Measurements from ENCODE around the gene FBXO27. TPM values are rescaled to one million over a fixed set of nuclear protein-coding genes. Genes with fewer than 3 reads are reported as not detected.

Gene FBXO27
- total RNA-seq, 1 donor from 2014 or later: 144 TPM

DNA sequence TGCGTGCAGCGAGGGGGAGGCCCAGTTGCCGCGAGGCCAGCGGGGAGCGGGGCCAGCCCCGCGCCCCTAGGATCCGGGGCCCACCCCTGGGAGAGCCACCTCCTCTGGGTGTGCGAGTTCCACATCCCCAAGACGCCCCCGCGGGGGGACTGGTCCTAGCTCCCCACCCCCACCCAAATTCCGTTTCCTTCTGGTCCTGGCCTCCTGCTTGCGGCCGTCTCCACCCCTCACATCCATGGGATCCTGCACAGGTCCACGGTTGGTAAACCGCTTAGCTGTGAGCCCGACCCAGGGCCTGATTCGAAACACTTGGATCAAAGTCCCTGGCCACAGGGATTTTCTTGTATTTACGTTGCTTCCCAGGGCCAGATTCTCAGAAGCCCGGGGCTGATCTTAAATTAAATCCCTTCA lies 56.5 kb downstream of the FBXO27 start:
- Histone ChIP-seq H3K4me3 (peak overlapping the region; percentile 75 to 88), H3K36me3 (no peaks in the 10 kb centered on the region), H3K27ac (peak overlapping the region; percentile 91 to 94), H3K27me3 (no peaks in the 10 kb centered on the region), H3K9me3 (no peaks in the 10 kb centered on the region), H3K4me1 (peaks cover 0 to 11% of the 10 kb centered on the region in 2 donors)
- TF ChIP-seq, protein P1, sequence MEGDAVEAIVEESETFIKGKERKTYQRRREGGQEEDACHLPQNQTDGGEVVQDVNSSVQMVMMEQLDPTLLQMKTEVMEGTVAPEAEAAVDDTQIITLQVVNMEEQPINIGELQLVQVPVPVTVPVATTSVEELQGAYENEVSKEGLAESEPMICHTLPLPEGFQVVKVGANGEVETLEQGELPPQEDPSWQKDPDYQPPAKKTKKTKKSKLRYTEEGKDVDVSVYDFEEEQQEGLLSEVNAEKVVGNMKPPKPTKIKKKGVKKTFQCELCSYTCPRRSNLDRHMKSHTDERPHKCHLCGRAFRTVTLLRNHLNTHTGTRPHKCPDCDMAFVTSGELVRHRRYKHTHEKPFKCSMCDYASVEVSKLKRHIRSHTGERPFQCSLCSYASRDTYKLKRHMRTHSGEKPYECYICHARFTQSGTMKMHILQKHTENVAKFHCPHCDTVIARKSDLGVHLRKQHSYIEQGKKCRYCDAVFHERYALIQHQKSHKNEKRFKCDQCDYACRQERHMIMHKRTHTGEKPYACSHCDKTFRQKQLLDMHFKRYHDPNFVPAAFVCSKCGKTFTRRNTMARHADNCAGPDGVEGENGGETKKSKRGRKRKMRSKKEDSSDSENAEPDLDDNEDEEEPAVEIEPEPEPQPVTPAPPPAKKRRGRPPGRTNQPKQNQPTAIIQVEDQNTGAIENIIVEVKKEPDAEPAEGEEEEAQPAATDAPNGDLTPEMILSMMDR (IDR thresholded peaks at IDR 0.05): no peak
- intact Hi-C loops (cut with DNase I): loop anchor here (2.0 to 5.0 kb wide), 3 partner anchors 45 to 366 kb away; partner anchors contain the start of genes MRPS12, SAMD4B and SARS2
- no peak for DNase-seq (ENCODE audit: low spot score in 2 of 2)

DNA sequence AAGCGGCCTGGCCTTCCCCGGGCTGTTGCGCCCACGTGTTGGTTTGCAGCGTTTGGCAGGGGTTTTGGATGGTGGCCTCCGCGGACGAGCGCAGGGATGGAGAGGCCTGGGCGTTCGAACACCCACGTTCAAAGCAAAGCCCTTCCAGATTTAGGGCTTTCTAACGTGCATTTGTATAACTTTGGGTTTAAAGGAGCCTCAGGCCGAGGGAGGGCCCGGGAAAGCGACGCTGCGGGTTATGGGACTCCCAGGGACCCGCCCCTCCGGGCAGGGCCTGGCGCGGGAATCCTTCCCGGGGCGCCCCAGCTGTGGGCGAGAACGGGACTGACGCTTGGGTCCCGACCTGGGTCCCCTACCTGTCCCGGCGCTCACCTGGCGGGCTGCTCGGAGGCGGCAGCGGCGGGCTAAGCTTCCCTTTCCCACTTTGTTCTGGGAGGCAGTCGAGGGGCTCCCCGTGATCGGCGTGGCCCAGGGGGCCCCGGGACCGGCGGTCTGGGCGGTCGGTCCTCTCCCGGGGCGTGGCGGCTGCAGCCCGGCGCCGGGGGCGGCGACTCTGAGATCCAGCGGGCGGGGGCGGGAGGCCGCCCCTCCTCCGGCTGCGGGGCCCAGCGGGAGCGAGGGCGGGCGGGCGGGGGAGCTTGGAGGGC lies 57.0 kb downstream of the FBXO27 start, which contains the start of gene FBXO17:
TSS of gene FBXO17 (minus strand) at position 529 of the 647 bp plus-strand sequence. CDS start 25,423 bp downstream, outside the sequence.
- no peaks in the 10 kb centered on the region for H3K9me3 ChIP-seq
- H3K36me3 ChIP-seq: no peaks in the 10 kb centered on the region
- peak within 1 kb of the TSS; percentile 91 to 94 for H3K27ac ChIP-seq
- H3K4me3 ChIP-seq: peak within 1 kb of the TSS; percentile 75 to 88
- no peaks in the 10 kb centered on the region for H3K27me3 ChIP-seq
- intact Hi-C loops (cut with DNase I): loop anchor here (2.0 to 5.0 kb wide), 3 partner anchors 45 to 367 kb away; partner anchors contain the start of genes MRPS12, SAMD4B and SARS2
- H3K4me1 ChIP-seq: peaks cover 0 to 11% of the 10 kb centered on the region in 2 donors
- TF ChIP-seq, protein P1 (IDR thresholded peaks at IDR 0.05): no peak
- peak in 1 of 2 donors; percentile 75 for DNase-seq (ENCODE audit: low spot score in 2 of 2)

DNA sequence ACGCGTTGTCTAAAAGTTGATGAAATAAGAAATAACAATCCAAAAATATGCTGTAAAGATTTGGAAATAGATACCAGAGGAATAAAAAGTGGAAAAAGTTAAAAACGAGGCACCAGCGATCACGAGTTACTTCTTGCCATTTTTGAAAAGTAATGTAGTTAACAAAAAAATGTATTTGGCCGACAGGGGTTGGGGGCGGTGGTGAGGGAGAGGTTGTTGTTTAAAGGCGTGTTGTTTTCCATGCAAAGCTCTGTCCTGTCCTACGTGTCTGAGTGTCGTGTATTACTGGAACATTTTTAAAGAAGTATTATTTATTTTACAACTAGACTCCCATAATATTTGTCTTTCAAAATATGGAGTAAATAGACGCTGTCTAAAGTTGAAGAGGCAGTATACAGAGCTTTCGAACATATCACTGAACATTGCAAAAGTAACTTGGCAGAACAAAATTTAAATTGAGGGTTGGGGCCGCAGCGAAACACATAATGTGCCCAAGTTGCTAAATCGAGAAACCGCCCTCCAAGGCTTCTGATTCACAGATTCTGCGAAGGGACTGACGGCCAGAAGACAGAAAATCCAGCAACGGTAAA lies 57.6 kb downstream of the FBXO27 start:
- DNase-seq (ENCODE audit: low spot score in 2 of 2): no peak
- TF ChIP-seq, protein P1 (IDR thresholded peaks at IDR 0.05): no peak
- Histone ChIP-seq H3K36me3 (no peaks in the 10 kb centered on the region), H3K4me3 (peak overlapping the region; percentile 75 to 88), H3K27me3 (no peaks in the 10 kb centered on the region), H3K9me3 (no peaks in the 10 kb centered on the region), H3K4me1 (peaks cover 0 to 11% of the 10 kb centered on the region in 2 donors), H3K27ac (peak overlapping the region; percentile 91 to 94)
- intact Hi-C loops (cut with DNase I): loop anchor here (2.0 to 5.0 kb wide), 3 partner anchors 44 to 368 kb away; partner anchors contain the start of genes MRPS12, SAMD4B and SARS2

Other genes with a start within 250 kb of the FBXO27 start
- not detected for gene LGALS7B, start 243.3 kb downstream of the FBXO27 start, total RNA-seq
- not detected for gene LGALS4, start 219.6 kb downstream of the FBXO27 start, total RNA-seq
- gene ECH1, start 200.8 kb downstream of the FBXO27 start, total RNA-seq: 67.6 TPM
- gene HNRNPL, start 182.6 kb downstream of the FBXO27 start, total RNA-seq: 110 TPM
- 7.0 TPM for gene RINL, start 154.3 kb downstream of the FBXO27 start, total RNA-seq
- 53.1 TPM for gene SIRT2, start 132.9 kb downstream of the FBXO27 start, total RNA-seq
- gene NFKBIB, start 132.6 kb downstream of the FBXO27 start, total RNA-seq: 6.3 TPM
- gene CCER2, start 120.4 kb downstream of the FBXO27 start, total RNA-seq: not detected
- 1.4 TPM for gene SARS2, start 101.8 kb downstream of the FBXO27 start, total RNA-seq
- gene MRPS12, start 101.6 kb downstream of the FBXO27 start, total RNA-seq: 9.9 TPM
- 47.4 TPM for gene FBXO17, start 56.8 kb downstream of the FBXO27 start, total RNA-seq
- gene ACP7, start 51.8 kb upstream of the FBXO27 start, total RNA-seq: not detected
- gene PAK4, start 93.2 kb upstream of the FBXO27 start, total RNA-seq: 27.4 TPM
- not detected for gene NCCRP1, start 164.4 kb upstream of the FBXO27 start, total RNA-seq
- not detected for gene SYCN, start 171.7 kb upstream of the FBXO27 start, total RNA-seq
- gene IFNL3, start 212.5 kb upstream of the FBXO27 start, total RNA-seq: not detected
- not detected for gene IFNL4, start 216.3 kb upstream of the FBXO27 start, total RNA-seq
- gene IFNL2, start 235.8 kb upstream of the FBXO27 start, total RNA-seq: not detected

Data from ascending aorta (tissue), 2 donors.